Spinal cord (tissue), 10 donors: Measurements from ENCODE around the gene FGG. TPM values are rescaled to one million over a fixed set of nuclear protein-coding genes. Genes with fewer than 3 reads are reported as not detected.

ENCODE experiments used
- DNase-seq, 6 donors: peaks; one replicate each; pipeline versions ENCODE4 v3.0.0 to v3.0.0-alpha.2; 2013 to 2015; ENCODE audit warnings: low spot score in 6 of 6, low read depth in 4 of 6
- H3K27ac ChIP-seq: one replicate; pipeline ENCODE4 v1.5.1; 2013; ENCODE audit warnings: low read depth, low read length, control low read depth
- H3K27me3 ChIP-seq: one replicate; pipeline ENCODE4 v1.6.1; 2013; ENCODE audit warnings: low read length; ENCODE audit not compliant: control insufficient read depth, insufficient read depth
- H3K36me3 ChIP-seq: one replicate; pipeline ENCODE4 v1.6.1; 2013; ENCODE audit warnings: low read length; ENCODE audit not compliant: control insufficient read depth, insufficient read depth
- H3K4me1 ChIP-seq: one replicate; pipeline ENCODE4 v1.6.1; 2013; ENCODE audit warnings: low read length; ENCODE audit not compliant: control insufficient read depth, insufficient read depth
- H3K4me3 ChIP-seq: one replicate; pipeline ENCODE4 v1.5.1; 2013; ENCODE audit warnings: low read depth, low read length, control low read depth
- H3K9me3 ChIP-seq: one replicate; pipeline ENCODE4 v1.6.1; 2013; ENCODE audit warnings: low read length; ENCODE audit not compliant: control insufficient read depth, insufficient read depth
- WGBS: methylation state at CpG from one replicate; pipeline ENCODE4 v1.1.5; 2013; ENCODE audit warnings: missing lambda C conversion rate; ENCODE audit not compliant: insufficient coverage; 5-methylcytosine and 5-hydroxymethylcytosine counted together
- polyA plus RNA-seq, 2 donors: library from polyadenylated mRNA; unstranded; fragments of 120-200 nt; gene quantifications; one replicate each; pipeline ENCODE4 v1.2.1, GENCODE V29; 2013; ENCODE audit not compliant: insufficient read length in 2 of 2
- total RNA-seq, 2 donors: library from RNA; depleted of rRNA in 1 of 2; stranded (reverse); fragments of 120-200 nt in 1 of 2; fragments of >200 nt in 1 of 2; gene quantifications; one replicate each; pipeline versions ENCODE4 v1.2.3 to v1.2.4, GENCODE V29; 2013 to 2014
- donor health status: healthy.

The FGG gene
- total and polyA plus RNA-seq, 4 donors = 1.4 TPM; not detected in 3

- Histone ChIP-seq H3K9me3 (no peaks in the 10 kb centered on the region), H3K36me3 (no peaks in the 10 kb centered on the region), H3K4me1 (peaks cover 9% of the 10 kb centered on the region), H3K4me3 (peak overlapping the region; percentile 38), H3K27ac (no peak overlapping the region), H3K27me3 (peaks cover 32% of the 10 kb centered on the region)
- 5% methylated on average over 47 of the region's 48 CpGs for WGBS
- DNase-seq = peak in 4 of 6 donors; percentile 15 to 75 (median 48)
These were observed 14.5 kb upstream of the FGG start for GRCh38 chr4:154626793-154627484.

GRCh38 chr4:154625971-154626370, 13.5 kb upstream of the FGG start:
- 86% methylated on average over 2 of the region's 3 CpGs for WGBS
- no peak overlapping the region for H3K4me3 ChIP-seq

DNA sequence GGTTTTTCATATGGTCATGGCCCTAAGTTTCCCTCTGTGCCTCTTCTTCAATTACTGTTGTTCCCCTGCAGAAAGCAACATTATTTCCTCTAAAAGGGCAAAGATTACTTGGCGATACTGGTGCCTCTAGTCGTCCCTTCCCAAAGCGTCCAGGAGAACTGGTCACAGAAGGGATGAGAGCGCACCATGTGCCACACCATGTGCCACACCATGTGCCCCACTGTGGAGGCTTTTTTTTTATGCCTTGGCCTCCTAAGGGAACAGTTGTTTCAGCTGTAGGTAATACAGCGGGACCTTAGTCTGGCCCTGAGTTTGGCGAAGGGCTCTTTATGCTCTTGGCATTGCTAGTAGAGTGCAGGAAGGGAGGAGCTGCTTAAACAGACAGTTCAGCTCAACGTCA, 11.5 kb upstream of the FGG start:
- DNase-seq = no peak
- WGBS = 90% methylated on average over 6 of the region's 7 CpGs
- no peaks in the 10 kb centered on the region for H3K9me3 ChIP-seq

More at GRCh38 chr4:154625971-154626370, 13.5 kb upstream of the FGG start:
- Histone ChIP-seq H3K4me1 (peaks cover 9% of the 10 kb centered on the region), H3K9me3 (no peaks in the 10 kb centered on the region), H3K27ac (no peak overlapping the region), H3K36me3 (no peaks in the 10 kb centered on the region), H3K27me3 (peaks cover 27% of the 10 kb centered on the region)
- no peak for DNase-seq

DNA sequence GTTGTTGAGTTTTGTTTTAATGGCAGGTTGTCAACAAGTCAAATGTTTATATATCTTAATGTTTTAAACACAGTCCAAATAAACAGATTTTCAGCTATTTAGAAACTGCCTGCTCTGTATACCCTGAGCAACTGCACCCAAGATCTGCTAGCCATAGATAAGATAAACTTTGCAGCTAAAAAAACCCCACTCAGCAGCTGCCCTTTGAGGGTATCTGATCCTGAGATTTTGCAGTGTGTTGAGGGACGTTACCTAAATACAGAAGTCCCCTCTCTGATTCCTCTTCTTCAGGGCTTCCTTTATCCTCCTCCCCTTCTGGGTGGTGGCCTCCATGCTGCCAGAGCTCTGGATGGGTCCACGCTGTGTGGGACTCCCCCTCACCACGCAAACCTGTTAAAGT, 11.0 kb upstream of the FGG start:
- Histone ChIP-seq H3K4me3 (no peak overlapping the region), H3K27me3 (peaks cover 22% of the 10 kb centered on the region), H3K9me3 (no peaks in the 10 kb centered on the region), H3K27ac (no peak overlapping the region), H3K36me3 (no peaks in the 10 kb centered on the region), H3K4me1 (peaks cover 9% of the 10 kb centered on the region)
- 88% methylated on average over 2 of the region's 3 CpGs for WGBS
- no peak for DNase-seq

More for the DNA sequence above, 11.5 kb upstream of the FGG start:
- Histone ChIP-seq H3K27me3 (peaks cover 26% of the 10 kb centered on the region), H3K4me1 (peaks cover 9% of the 10 kb centered on the region), H3K4me3 (no peak overlapping the region), H3K36me3 (no peaks in the 10 kb centered on the region), H3K27ac (no peak overlapping the region)

DNA sequence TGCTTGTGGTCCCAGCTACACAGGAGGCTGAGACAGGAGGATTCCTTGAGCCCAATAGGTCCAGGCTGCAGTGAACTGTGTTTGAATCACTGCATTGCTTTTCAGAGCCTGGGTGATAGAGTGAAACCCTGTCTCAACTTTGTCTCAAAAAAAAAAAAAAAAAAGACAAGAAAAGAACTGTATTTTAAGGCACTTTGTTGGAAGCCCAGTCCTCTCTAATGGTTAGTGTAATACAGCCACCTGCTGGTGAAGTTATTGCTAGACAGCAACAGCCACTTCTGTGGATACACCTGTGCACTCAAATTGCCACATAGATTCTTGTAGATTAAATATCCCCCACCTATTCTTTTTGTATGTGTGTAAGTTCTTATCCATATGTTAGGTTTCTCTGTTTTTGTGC, 10.1 kb upstream of the FGG start:
- Histone ChIP-seq H3K4me1 (peaks cover 9% of the 10 kb centered on the region), H3K9me3 (no peaks in the 10 kb centered on the region), H3K27ac (no peak overlapping the region), H3K36me3 (no peaks in the 10 kb centered on the region), H3K27me3 (peaks cover 16% of the 10 kb centered on the region), H3K4me3 (no peak overlapping the region)
- peak in 4 of 6 donors; percentile 23 to 86 (median 50) for DNase-seq

DNA sequence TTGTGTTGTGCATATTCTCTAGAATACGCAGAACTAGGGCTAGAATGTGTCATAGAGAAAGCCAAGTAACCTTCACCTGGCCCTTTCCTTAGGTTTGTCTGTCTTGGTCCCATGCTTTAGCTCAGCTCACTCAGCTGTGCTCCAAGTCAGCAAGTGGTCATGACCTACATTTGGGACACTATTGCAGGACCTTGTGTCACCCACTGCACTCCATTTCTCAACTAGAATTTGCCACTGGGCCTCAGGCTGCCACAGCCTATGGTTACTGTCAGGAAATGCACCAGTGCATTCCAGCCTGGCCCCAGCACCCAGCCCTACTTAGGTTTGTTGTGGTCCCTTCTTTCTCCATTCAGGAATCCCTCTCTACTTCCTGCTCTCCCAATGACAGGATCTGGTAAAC, 7.7 kb upstream of the FGG start:
- no peaks in the 10 kb centered on the region for H3K36me3 ChIP-seq
- H3K27ac ChIP-seq = no peak overlapping the region
- H3K27me3 ChIP-seq = peaks cover 3% of the 10 kb centered on the region
- H3K9me3 ChIP-seq = no peaks in the 10 kb centered on the region
- H3K4me3 ChIP-seq = no peak overlapping the region
- 45% methylated on average over 1 of the region's 1 CpG for WGBS
- no peak for DNase-seq
- no peaks in the 10 kb centered on the region for H3K4me1 ChIP-seq

DNA sequence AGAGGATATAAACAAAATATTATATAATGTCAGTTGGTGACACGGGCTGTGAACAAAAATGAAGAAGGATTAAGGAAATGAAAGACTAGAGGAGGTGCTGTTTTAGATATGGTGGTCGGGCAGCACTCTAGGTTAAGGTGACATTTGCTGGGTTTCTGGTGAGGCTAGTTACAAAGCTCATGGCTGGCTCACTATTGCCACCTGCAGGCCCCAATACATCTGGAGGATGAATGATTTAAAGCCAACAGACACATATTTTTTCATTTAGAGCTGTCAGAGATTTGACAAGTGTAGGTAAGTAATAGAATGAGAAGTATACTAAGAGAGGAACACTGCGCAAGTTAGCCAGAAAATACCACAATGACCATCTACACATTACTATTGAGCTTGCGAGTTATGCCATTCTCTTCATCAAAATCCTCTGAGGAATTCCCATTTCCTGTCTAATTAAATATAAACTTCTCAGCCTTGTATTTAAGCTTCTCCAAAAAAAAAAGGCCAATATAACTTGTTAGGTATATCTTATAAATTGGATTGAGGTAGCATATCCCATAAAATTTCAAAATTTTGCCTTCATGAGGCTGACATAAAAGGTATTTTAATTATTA, 6.4 kb upstream of the FGG start:
- peak in 2 of 6 donors; percentile 62 to 68 for DNase-seq
- no peak overlapping the region for H3K4me3 ChIP-seq
- H3K36me3 ChIP-seq = no peaks in the 10 kb centered on the region
- H3K4me1 ChIP-seq = no peaks in the 10 kb centered on the region
- no peak overlapping the region for H3K27ac ChIP-seq
- H3K27me3 ChIP-seq = no peaks in the 10 kb centered on the region
- WGBS = 27% methylated on average over 2 of the region's 4 CpGs
- H3K9me3 ChIP-seq = no peaks in the 10 kb centered on the region

- WGBS = 100% methylated on average over 1 of the region's 5 CpGs
- DNase-seq = no peak
These were observed 5.4 kb upstream of the FGG start for GRCh38 chr4:154617820-154618317.

GRCh38 chr4:154616731-154617130, 4.3 kb upstream of the FGG start:
- DNase-seq = no peak
- no peak overlapping the region for H3K27ac ChIP-seq
- WGBS = no CpG with 5 or more reads among the region's 2 CpGs
- H3K27me3 ChIP-seq = no peaks in the 10 kb centered on the region
- H3K4me1 ChIP-seq = no peaks in the 10 kb centered on the region
- no peak overlapping the region for H3K4me3 ChIP-seq
- no peaks in the 10 kb centered on the region for H3K9me3 ChIP-seq
- H3K36me3 ChIP-seq = no peaks in the 10 kb centered on the region

More at GRCh38 chr4:154617820-154618317, 5.4 kb upstream of the FGG start:
- Histone ChIP-seq H3K4me3 (no peak overlapping the region), H3K27me3 (no peaks in the 10 kb centered on the region), H3K9me3 (no peaks in the 10 kb centered on the region), H3K4me1 (no peaks in the 10 kb centered on the region), H3K36me3 (no peaks in the 10 kb centered on the region), H3K27ac (no peak overlapping the region)

GRCh38 chr4:154616287-154616686, 3.8 kb upstream of the FGG start:
- no peaks in the 10 kb centered on the region for H3K9me3 ChIP-seq
- WGBS = 57% methylated on average over 3 of the region's 4 CpGs
- no peak overlapping the region for H3K4me3 ChIP-seq
- no peak overlapping the region for H3K27ac ChIP-seq
- no peaks in the 10 kb centered on the region for H3K4me1 ChIP-seq
- H3K27me3 ChIP-seq = no peaks in the 10 kb centered on the region
- H3K36me3 ChIP-seq = no peaks in the 10 kb centered on the region
- no peak for DNase-seq
